Fibroblast of mammary gland (primary cell): ENCODE data around the gene MAP7D3.

Source experiments
- DNase-seq: peaks from one replicate; pipeline ENCODE4 v3.0.0-alpha.2; 2010; ENCODE audit warnings: low read depth
- H3K4me3 ChIP-seq: 2 replicates; pipeline ENCODE4 v1.5.1; 2011; ENCODE audit warnings: low read depth, mild to moderate bottlenecking, low read length, moderate library complexity; ENCODE audit not compliant: control insufficient read depth
- CTCF ChIP-seq: conservative IDR thresholded peaks from 2 replicates; pipeline ENCODE4 v1.5.1; 2011; ENCODE audit warnings: low read depth, low read length, inconsistent platforms; ENCODE audit not compliant: control insufficient read depth, insufficient read depth

MAP7D3 gene

DNA sequence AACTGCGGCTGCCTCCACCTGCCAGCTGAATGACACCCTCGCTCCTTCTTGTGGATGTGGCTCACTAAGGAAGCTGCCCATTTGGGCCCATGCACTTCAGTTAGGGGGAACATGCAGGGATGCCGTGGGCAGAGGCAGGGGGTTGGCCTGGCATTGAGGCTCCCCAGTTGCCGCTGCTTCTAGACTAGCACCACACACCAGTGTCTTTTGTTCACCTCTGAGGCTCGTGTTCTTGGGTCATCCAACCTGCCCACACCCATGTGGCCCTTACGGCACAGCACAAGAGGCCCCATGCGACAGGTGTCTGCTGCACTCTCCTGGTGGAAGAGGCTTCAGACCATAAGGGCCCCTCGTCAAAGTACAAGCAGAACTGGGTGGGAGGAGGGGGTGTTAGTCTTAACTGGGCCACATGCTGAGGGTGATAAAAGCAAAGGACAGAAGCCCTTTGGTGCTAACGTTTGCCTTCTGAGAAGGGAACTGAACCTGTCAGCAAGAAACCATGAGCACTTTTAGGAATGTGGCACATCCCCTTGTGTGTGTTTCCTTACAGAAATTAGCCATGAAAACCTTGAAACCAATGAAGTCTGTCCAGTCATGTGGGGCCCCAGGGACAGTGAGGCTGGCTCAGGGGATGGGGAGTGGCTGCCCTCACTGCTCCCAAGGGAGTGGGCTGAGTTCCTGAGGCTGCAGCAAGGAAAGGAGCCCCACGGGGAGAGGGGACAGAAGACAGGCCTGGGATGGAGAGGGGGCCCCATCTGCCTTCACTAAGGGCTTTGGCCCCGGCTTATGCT is 39.2 kb downstream of the MAP7D3 start:
- TF ChIP-seq CTCF: no peak
- DNase-seq: no peak

DNA sequence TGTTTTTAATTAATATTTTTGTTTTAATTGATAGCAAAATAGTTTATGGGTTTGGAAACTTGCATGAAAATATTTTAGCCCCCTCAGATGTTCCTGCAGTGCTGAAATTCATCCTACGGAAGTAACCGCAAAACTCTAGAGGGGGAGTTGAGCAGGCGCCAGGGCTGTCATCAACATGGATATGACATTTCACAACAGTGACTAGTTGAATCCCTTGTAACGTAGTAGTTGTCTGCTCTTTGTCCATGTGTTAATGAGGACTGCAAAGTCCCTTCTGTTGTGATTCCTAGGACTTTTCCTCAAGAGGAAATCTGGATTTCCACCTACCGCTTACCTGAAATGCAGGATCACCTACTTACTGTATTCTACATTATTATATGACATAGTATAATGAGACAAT is 40.4 kb downstream of the MAP7D3 start:
- DNase-seq: peak; percentile 39
- TF ChIP-seq CTCF: no peak
- H3K4me3 ChIP-seq: no peak overlapping the region

More for the DNA sequence above, 39.2 kb downstream of the MAP7D3 start:
- no peak overlapping the region for H3K4me3 ChIP-seq

DNA sequence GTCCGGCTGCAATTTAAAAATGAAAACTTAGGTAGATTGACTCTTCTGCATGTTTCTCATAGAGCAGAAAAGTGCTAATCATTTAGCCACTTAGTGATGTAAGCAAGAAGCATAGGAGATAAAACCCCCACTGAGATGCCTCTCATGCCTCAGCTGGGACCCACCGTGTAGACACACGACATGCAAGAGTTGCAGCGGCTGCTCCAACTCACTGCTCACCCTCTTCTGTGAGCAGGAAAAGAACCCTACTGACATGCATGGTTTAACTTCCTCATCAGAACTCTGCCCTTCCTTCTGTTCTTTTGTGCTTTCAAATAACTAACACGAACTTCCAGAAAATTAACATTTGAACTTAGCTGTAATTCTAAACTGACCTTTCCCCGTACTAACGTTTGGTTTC is 41.0 kb downstream of the MAP7D3 start:
- no peak for TF ChIP-seq CTCF
- no peak overlapping the region for H3K4me3 ChIP-seq
- DNase-seq: no peak

DNA sequence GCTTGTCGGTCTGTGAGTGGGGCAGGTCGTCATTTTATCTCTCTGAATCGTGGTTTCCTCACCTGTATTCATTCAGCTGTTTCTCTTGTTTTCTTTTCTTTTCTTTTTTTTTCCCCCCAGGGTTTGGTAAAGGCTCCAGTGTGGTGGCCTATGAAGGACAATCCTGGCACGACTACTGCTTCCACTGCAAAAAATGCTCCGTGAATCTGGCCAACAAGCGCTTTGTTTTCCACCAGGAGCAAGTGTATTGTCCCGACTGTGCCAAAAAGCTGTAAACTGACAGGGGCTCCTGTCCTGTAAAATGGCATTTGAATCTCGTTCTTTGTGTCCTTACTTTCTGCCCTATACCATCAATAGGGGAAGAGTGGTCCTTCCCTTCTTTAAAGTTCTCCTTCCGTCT is 41.4 kb downstream of the MAP7D3 start:
- no peak for DNase-seq
- TF ChIP-seq CTCF: no peak
- no peak overlapping the region for H3K4me3 ChIP-seq

- H3K4me3 ChIP-seq: no peak overlapping the region
- DNase-seq: peak; percentile 68
- peak; percentile 63 for TF ChIP-seq CTCF
Observed at GRCh38 chrX:136209016-136209738, 42.0 kb downstream of the MAP7D3 start.

GRCh38 chrX:136207546-136207945 is 43.7 kb downstream of the MAP7D3 start:
- TF ChIP-seq CTCF: no peak
- no peak for DNase-seq
- H3K4me3 ChIP-seq: no peak overlapping the region
